ENCODE data around the gene LILRB3.
A peak's percentile ranks its signal among the peaks of the same experiment; 100 is the strongest.
"Not testable (repeated sequence)": the region's sequence is repeated elsewhere in the genome, so short reads cannot be mapped to it uniquely, and the experiment has no call there.

The LILRB3 gene

GRCh38 chr19:54242234-54242633 is 19.4 kb upstream of the LILRB3 start:
- DNase-seq = not testable (repeated sequence)

GRCh38 chr19:54240372-54241336 is 17.8 kb upstream of the LILRB3 start:
- DNase-seq = not testable (repeated sequence)

GRCh38 chr19:54239491-54240371 is 16.9 kb upstream of the LILRB3 start:
- not testable (repeated sequence) for DNase-seq

GRCh38 chr19:54233941-54234340 is 11.1 kb upstream of the LILRB3 start:
- no peak for DNase-seq

GRCh38 chr19:54231077-54231931 is 8.5 kb upstream of the LILRB3 start:
- DNase-seq = no peak

- no peak for DNase-seq
Observed at GRCh38 chr19:54230031-54230430, 7.2 kb upstream of the LILRB3 start.

- no peak for DNase-seq
Observed at GRCh38 chr19:54229146-54229545, 6.3 kb upstream of the LILRB3 start.

GRCh38 chr19:54224619-54225018 is 1.8 kb upstream of the LILRB3 start:
- not testable (repeated sequence) for DNase-seq

GRCh38 chr19:54223937-54224281 is 1.1 kb upstream of the LILRB3 start:
- not testable (repeated sequence) for DNase-seq

GRCh38 chr19:54223277-54223936 is 600 bp upstream of the LILRB3 start:
- DNase-seq = not testable (repeated sequence)

- DNase-seq = not testable (repeated sequence)
Observed at GRCh38 chr19:54221947-54222346, 860 bp downstream of the LILRB3 start.

GRCh38 chr19:54219702-54220101 is 3.1 kb downstream of the LILRB3 start:
- not testable (repeated sequence) for DNase-seq

GRCh38 chr19:54218960-54219661 is 3.7 kb downstream of the LILRB3 start:
- no peak for DNase-seq

- DNase-seq = no peak
Observed at GRCh38 chr19:54218259-54218658, 4.5 kb downstream of the LILRB3 start.

GRCh38 chr19:54217517-54218247 is 5.1 kb downstream of the LILRB3 start:
- DNase-seq = not testable (repeated sequence)

- DNase-seq = no peak
Observed at GRCh38 chr19:54216869-54217268, 5.9 kb downstream of the LILRB3 start.

- DNase-seq = not testable (repeated sequence)
Observed at GRCh38 chr19:54214734-54215133, 8.1 kb downstream of the LILRB3 start.

- DNase-seq = not testable (repeated sequence)
Observed at GRCh38 chr19:54214217-54214616, 8.6 kb downstream of the LILRB3 start.

- DNase-seq = no peak
Observed at GRCh38 chr19:54211235-54211634, 11.6 kb downstream of the LILRB3 start.

- DNase-seq = peak; percentile 69
Observed at GRCh38 chr19:54209811-54210494, 12.9 kb downstream of the LILRB3 start.

Measured in NCI-H748 treated with DMSO at 0.1 percent for 48 hours (cell line).